GM18519 (cell line): ENCODE measurements around the gene CBLC.

ENCODE experiments used
- ATAC-seq: cut with Tn5 transposase; IDR thresholded peaks from one replicate; pipeline ENCODE4 v1.9.1; 2021; ENCODE audit warnings: mild to moderate bottlenecking, moderate library complexity; ENCODE audit not compliant: unreplicated experiment, low FRiP score

CBLC gene

GRCh38 chr19:44795398-44795987 lies 17.8 kb downstream of the CBLC start:
- ATAC-seq, result no peak

GRCh38 chr19:44796701-44797115 lies 19.0 kb downstream of the CBLC start:
- ATAC-seq, result no peak

GRCh38 chr19:44799627-44800346 lies 22.1 kb downstream of the CBLC start:
- no peak for ATAC-seq

- ATAC-seq, result no peak
Observed at GRCh38 chr19:44800461-44800860, 22.8 kb downstream of the CBLC start.

GRCh38 chr19:44803442-44804428 lies 26.0 kb downstream of the CBLC start:
- no peak for ATAC-seq

- ATAC-seq, result no peak
Observed at GRCh38 chr19:44806291-44806690, 28.6 kb downstream of the CBLC start.

- no peak for ATAC-seq
Observed at GRCh38 chr19:44807162-44807561, 29.5 kb downstream of the CBLC start.

- ATAC-seq, result no peak
Observed at GRCh38 chr19:44807652-44808462, 30.2 kb downstream of the CBLC start.

- no peak for ATAC-seq
Observed at GRCh38 chr19:44808463-44809371, 31.0 kb downstream of the CBLC start, which contains the start of gene BCAM. Gene BCAM, plus strand, starts transcription at chr19:44809103. Its CDS starts 22 bp downstream, at chr19:44809125.

GRCh38 chr19:44809577-44810233 lies 32.0 kb downstream of the CBLC start:
- ATAC-seq, result no peak

- ATAC-seq, result no peak
Observed at GRCh38 chr19:44810234-44811121, 32.8 kb downstream of the CBLC start.

- ATAC-seq, result no peak
Observed at GRCh38 chr19:44811122-44811419, 33.4 kb downstream of the CBLC start.

GRCh38 chr19:44812142-44812718 lies 34.5 kb downstream of the CBLC start:
- ATAC-seq, result no peak

- ATAC-seq, result no peak
Observed at GRCh38 chr19:44813070-44813840, 35.6 kb downstream of the CBLC start.

- no peak for ATAC-seq
Observed at GRCh38 chr19:44813841-44814470, 36.3 kb downstream of the CBLC start.

- no peak for ATAC-seq
Observed at GRCh38 chr19:44814517-44814916, 36.8 kb downstream of the CBLC start.
